ENCODE results near the gene TP53BP2. TPM values are rescaled to one million over a fixed set of nuclear protein-coding genes. Genes with fewer than 3 reads are reported as not detected.

TP53BP2 gene
- total RNA-seq, 2 donors from 2014 or later = 53.6 to 59.8 TPM

DNA sequence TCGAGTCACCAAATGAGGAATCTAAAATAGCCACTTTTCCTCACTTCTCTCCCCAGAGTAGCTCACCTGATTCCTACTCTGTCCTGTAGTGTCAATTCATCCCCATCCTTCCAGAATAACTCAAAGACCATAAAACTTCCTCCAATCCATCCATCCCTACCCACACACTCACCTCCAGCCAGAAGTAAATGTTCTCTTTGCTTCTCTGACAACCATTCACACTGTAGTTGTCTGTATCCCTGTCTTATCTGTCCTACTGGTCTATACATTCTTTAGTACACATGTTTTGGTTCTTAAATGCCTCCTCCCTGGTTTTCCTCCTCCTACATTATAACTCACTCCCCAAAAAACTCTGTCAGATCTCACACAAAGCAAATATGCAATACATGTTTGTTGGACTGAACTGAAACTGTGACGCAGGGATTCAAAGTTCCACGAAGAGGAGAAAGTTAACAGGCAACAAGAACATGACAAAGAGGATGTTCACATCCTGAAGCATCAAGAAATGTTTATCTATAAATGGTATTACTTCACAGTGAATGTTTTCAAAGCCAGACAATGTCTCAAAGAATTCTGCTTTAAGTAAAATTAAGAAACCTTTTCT, 11.0 kb downstream of the TP53BP2 start:
- Mint-ChIP-seq H3K27me3 (ENCODE audit: insufficient read depth) (no peaks in the 10 kb centered on the region), H3K27ac (no peak overlapping the region), H3K4me3 (no peak overlapping the region), H3K9me3 (no peaks in the 10 kb centered on the region), H3K4me1 (peaks cover 27% of the 10 kb centered on the region), H3K36me3 (ENCODE audit: low read depth) (no peaks in the 10 kb centered on the region)
- 96 to 97% methylated on average over 2 to 3 of the region's 3 CpGs for WGBS, 2 experiments (ENCODE audit: insufficient coverage in 1 of 2, insufficient read length in 1 of 2)
- TF ChIP-seq, protein P1, sequence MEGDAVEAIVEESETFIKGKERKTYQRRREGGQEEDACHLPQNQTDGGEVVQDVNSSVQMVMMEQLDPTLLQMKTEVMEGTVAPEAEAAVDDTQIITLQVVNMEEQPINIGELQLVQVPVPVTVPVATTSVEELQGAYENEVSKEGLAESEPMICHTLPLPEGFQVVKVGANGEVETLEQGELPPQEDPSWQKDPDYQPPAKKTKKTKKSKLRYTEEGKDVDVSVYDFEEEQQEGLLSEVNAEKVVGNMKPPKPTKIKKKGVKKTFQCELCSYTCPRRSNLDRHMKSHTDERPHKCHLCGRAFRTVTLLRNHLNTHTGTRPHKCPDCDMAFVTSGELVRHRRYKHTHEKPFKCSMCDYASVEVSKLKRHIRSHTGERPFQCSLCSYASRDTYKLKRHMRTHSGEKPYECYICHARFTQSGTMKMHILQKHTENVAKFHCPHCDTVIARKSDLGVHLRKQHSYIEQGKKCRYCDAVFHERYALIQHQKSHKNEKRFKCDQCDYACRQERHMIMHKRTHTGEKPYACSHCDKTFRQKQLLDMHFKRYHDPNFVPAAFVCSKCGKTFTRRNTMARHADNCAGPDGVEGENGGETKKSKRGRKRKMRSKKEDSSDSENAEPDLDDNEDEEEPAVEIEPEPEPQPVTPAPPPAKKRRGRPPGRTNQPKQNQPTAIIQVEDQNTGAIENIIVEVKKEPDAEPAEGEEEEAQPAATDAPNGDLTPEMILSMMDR (conservative IDR thresholded peaks at IDR 0.05) = no peak
- no peak for DNase-seq
- H3K4me1 ChIP-seq (ENCODE audit: control insufficient read depth, insufficient read depth, low read length) = peaks cover 23% of the 10 kb centered on the region
- H3K27ac ChIP-seq (ENCODE audit: low read depth, low read length) = no peak overlapping the region
- no peaks in the 10 kb centered on the region for H3K27me3 ChIP-seq (ENCODE audit: control insufficient read depth, insufficient read depth, low read length, poor library complexity, severe bottlenecking)
- H3K4me3 ChIP-seq (ENCODE audit: low read length) = no peak overlapping the region
- no peak overlapping the region for H3K9ac ChIP-seq (ENCODE audit: extremely low read depth, low read length, poor library complexity, severe bottlenecking)
- H3K9me3 ChIP-seq (ENCODE audit: control insufficient read depth, low read length) = no peaks in the 10 kb centered on the region
- H3K36me3 ChIP-seq (ENCODE audit: control insufficient read depth, insufficient read depth, low read length) = no peaks in the 10 kb centered on the region

DNA sequence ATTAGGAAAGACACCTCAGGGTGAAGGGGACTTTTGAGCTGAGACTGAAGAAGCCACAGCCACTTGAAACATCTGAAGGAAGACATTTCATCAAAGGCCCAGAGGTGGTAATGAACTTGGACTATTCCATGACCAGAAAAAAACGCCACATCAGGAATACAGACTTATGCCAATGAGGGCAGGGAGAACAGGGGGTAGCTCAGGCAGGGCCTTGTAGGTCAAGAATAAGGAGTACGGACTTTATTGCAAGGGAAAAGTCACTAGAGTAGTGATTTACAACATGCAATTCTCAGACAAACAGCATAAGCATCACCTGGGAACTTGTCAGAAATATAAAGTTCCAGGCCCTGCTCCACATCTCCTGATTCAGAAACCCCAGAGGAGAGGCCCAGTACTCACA, 11.8 kb downstream of the TP53BP2 start:
- no peak overlapping the region for H3K9ac ChIP-seq (ENCODE audit: extremely low read depth, low read length, poor library complexity, severe bottlenecking)
- no peak overlapping the region for H3K27ac ChIP-seq (ENCODE audit: low read depth, low read length)

DNA sequence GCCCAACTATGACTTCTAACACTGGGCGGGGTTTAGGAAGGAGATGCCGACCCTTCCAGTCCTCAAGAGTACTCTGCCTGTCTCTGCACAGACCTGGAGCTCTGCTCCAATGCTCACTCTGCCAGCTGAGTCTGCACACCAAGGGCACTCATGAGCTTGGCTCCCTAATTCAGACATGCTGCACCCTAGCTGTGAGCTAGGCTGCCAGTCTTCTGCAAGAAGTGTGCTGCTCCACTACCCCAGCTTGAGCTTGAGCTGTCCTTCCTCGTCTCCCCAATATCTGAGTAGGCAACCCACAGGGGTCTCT, 13.2 kb downstream of the TP53BP2 start:
- TF ChIP-seq, protein P1 (conservative IDR thresholded peaks at IDR 0.05) = no peak
- Mint-ChIP-seq H3K27me3 (ENCODE audit: insufficient read depth) (no peaks in the 10 kb centered on the region), H3K4me3 (no peak overlapping the region), H3K4me1 (peaks cover 12% of the 10 kb centered on the region), H3K36me3 (ENCODE audit: low read depth) (no peaks in the 10 kb centered on the region), H3K9me3 (no peaks in the 10 kb centered on the region), H3K27ac (peak overlapping the region; percentile 59)
- 79 to 80% methylated on average over 2 to 3 of the region's 3 CpGs for WGBS, 2 experiments (ENCODE audit: insufficient coverage in 1 of 2, insufficient read length in 1 of 2)
- peak; percentile 55 for DNase-seq
- peaks cover 13% of the 10 kb centered on the region for H3K4me1 ChIP-seq (ENCODE audit: control insufficient read depth, insufficient read depth, low read length)
- no peak overlapping the region for H3K9ac ChIP-seq (ENCODE audit: extremely low read depth, low read length, poor library complexity, severe bottlenecking)
- H3K9me3 ChIP-seq (ENCODE audit: control insufficient read depth, low read length) = no peaks in the 10 kb centered on the region
- H3K4me3 ChIP-seq (ENCODE audit: low read length) = no peak overlapping the region
- no peak overlapping the region for H3K27ac ChIP-seq (ENCODE audit: low read depth, low read length)
- peaks cover 12% of the 10 kb centered on the region for H3K36me3 ChIP-seq (ENCODE audit: control insufficient read depth, insufficient read depth, low read length)
- H3K27me3 ChIP-seq (ENCODE audit: control insufficient read depth, insufficient read depth, low read length, poor library complexity, severe bottlenecking) = no peaks in the 10 kb centered on the region

More for the DNA sequence above, 11.8 kb downstream of the TP53BP2 start:
- Mint-ChIP-seq H3K4me3 (no peak overlapping the region), H3K36me3 (ENCODE audit: low read depth) (no peaks in the 10 kb centered on the region), H3K9me3 (no peaks in the 10 kb centered on the region), H3K27me3 (ENCODE audit: insufficient read depth) (no peaks in the 10 kb centered on the region), H3K27ac (no peak overlapping the region), H3K4me1 (peaks cover 25% of the 10 kb centered on the region)
- Histone ChIP-seq H3K36me3 (ENCODE audit: control insufficient read depth, insufficient read depth, low read length) (peaks cover 4% of the 10 kb centered on the region), H3K4me3 (ENCODE audit: low read length) (no peak overlapping the region), H3K9me3 (ENCODE audit: control insufficient read depth, low read length) (no peaks in the 10 kb centered on the region), H3K4me1 (ENCODE audit: control insufficient read depth, insufficient read depth, low read length) (peaks cover 23% of the 10 kb centered on the region), H3K27me3 (ENCODE audit: control insufficient read depth, insufficient read depth, low read length, poor library complexity, severe bottlenecking) (no peaks in the 10 kb centered on the region)
- DNase-seq = no peak
- TF ChIP-seq, protein P1 (conservative IDR thresholded peaks at IDR 0.05) = no peak
- 99 to 100% methylated on average over 2 of the region's 2 CpGs for WGBS, 2 experiments (ENCODE audit: insufficient coverage in 1 of 2, insufficient read length in 1 of 2)

Data from endodermal cell (in vitro differentiated cells).